ENCODE data around the gene HTR3B.

The HTR3B gene

DNA sequence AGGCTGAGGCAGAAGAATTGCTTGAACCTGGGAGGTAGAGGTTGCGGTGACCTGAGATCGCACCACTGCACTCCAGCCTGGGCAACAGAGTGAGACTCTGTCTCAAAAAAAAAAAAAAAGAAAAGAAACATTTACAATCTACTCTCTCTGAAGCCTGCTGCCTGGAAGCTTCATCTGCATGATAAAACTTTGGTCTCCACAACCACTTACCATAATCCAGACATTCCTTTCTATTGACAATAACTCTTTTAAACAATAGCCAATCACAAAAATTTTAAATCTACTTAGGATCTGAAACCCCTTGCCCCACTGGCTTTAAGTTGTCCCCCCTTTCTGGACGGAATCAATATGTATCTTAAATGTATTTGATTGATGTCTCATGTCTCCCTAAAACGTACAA, 45.3 kb downstream of the HTR3B start:
- no peak for DNase-seq

DNA sequence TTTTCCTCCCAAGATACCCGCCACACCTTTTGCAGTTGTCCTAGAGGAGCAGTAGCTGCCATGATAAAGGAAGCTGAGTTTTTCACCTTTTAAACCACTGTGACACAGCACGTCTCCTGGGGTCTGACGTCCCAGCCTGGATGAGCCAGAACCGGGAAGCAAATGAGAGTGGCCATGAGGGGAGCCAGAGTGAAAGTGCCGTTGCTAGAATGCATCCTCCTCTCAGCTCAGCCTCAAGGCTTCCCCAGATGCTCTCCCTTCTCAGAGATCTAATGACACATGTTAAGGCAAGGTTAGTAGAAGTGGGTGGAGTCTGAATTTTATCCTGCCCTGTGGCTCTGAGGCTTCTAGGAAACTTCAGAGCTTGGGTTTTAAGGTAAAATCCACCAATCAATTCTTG, 46.9 kb downstream of the HTR3B start:
- DNase-seq: no peak

DNA sequence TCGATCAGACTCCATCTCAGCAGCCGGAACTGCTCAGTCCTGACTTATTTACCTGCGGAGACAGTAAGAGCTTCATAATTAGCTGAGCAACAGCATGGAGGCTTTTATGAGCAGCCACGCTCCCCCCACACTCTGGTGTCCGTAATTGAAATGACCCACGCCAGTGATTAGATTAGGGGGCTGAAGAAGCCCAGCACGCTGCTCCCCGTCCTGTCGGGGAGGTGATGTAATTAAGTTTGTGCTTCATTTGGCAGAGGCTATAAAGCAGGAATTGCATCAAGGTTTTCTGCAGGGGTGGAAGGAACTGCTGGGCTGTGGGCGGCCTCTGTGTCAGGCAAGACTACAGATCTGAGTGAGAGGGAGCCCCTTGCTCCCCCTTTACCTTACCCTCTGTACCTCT, 47.5 kb downstream of the HTR3B start:
- DNase-seq: no peak

DNA sequence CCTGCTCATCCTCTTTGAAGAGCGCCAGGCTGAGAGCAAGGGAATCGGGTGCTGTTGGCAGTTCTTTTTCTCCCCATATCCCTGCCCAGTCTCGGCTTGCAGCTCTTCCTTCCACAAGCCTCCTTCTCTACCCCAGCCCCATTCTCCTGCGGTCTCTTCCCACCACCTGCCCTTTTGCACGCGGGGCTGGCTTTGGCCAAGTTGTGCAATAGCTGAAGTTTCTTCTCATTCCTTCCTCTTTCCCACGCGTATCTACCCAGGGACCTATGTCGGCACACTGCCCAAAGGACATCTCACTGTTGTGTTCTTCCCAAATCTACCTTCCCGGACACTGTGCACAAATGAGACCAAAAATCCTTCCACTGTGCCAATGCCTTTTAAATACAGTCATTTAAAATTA, 48.0 kb downstream of the HTR3B start:
- DNase-seq: no peak

DNA sequence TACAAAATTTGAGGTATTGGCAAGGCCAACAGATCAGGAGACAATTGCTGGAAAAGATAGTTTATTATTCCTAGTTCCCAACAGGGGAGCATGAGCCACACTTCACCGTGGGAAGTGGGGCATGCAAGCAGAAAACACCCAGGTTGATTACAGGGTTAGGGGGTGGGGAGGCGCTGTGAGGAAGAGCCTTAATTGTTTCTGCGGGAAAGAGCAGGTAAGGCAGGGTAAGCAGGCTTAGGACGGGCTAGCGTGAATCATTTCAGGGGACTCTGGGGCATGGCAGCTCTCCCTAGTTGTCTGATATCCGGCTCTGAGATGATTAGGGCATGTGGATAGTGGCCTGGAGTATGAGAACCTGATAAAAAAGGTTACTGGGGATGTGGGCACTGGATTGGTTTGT, 49.6 kb downstream of the HTR3B start:
- no peak for DNase-seq

DNA sequence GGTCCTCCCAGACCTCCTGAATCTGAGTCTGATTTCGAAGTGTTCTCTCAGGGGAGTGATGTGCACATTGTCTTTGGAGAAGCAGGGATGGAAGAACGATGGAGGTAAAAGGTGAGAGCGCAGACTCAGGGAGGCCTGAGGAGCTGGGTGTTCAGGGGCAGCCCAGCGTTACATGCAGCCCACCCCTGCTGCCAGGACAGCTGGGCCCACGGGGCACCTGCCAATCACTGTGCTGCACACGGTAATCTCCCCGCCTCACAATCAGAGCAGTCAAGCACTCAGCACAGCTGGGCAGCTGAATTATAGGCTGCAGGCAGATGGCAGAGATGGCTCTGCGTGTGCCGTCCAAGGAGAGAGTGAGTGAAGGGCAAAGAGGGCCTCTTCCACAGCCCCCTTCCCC, 52.4 kb downstream of the HTR3B start:
- DNase-seq: no peak

DNA sequence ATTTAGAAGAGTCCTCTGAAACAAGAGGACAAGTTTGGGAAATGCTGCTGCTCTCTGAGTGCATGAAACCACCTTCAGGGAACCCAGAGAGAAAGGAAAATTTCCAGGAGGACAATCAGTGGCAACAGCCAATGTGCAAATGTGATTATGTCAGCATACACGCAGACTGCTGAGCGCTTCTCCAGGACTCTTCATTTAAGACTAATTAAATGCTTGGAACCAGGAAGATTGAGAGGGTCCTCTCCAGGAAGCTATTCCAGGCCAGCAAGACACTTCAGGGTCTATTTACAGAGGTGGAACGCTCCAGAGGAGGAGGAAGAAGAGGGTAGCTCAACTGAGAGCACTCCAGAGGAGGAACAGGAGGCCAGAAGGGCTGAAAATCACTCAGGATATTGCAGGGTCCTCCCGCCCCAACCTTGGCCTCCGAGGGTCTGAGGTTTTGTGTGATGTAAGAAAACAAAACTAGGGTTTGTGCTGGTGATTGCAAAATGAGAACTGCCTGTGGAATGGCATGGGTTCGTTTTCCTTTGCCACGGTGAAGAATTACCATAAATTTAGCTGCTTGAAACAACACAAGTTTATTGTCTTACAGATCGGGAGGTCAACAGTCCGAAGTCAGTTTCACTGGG, 56.2 kb downstream of the HTR3B start:
- DNase-seq: no peak

DNA sequence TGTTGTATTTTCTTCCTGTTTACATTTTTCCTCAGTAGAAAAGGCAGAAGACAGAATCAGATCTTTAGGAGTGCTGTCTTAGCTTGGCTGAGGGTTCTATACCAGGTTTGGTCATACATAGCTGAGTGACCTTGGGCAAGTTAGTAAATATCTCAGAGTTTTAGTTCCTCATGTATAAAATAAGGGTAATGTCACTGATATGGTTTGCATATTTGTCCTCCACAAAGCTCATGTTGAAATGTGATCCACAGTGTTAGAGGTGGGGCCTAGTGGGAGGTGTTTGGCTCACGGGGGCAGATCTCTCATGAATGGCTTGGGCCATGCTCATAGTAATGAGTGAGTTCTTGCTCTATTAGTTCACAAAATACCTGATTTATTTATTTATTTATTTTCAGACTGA, 62.8 kb downstream of the HTR3B start:
- no peak for DNase-seq

DNA sequence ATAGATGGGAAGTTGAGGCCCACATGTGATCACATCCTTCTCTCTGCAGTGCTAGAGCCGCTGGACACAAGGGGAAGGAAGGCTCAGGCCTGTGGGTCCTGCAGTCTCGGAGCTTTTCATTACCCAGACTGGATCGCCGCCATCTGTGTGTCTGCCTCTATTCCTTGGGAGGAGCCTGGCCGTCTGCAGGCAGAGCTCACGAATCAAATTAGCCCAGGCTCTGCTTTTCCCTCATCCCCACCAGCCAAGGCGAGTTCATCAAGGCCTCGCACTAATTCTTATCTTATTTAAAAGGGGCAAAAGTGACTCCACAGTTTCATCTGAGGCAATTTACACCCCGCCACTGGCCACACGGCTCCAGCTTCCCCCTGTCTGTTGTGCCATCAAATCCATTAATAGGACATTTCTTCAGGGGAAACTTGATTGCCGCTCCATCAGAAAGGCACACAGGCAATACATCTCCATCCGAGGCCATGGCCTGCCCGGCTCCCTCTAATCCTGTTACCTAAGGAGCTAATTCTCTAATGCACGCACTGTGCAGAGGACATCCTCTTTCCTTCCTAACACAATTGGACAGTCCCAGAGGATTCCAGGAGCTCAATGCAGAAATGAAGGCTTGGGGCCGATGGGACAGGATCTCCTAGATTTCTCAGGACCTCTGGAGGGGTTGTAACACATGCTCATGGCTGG, 67.1 kb downstream of the HTR3B start:
- no peak for DNase-seq

DNA sequence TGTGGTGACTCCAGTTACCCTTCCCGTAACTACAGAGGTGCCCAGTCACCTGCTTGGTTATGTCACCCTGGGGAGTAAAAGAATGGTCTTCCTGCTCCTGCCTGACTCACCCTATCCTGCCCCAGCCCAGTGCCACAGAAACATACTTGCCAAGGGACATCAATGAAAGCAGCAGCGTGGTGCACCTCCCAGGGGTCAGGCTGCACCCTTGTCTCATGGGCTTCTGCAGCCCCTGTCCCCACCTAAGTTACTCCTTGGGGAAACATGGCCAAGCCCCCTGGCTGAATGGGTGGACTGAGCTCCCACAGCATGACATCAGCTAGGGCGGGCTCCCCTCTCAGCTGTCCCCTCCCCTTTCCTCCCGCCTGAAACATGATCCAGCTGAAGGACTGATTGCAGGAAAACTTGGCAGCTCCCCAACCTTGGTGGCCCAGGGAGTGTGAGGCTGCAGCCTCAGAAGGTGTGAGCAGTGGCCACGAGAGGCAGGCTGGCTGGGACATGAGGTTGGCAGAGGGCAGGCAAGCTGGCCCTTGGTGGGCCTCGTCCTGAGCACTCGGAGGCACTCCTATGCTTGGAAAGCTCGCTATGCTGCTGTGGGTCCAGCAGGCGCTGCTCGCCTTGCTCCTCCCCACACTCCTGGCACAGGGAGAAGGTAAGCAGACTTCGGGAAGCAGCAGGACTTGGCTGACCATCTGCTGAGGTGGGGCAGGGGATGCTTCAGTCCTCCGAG, 70.3 kb downstream of the HTR3B start, which contains the start of gene HTR3A:
Gene HTR3A (plus strand): TSS at position 368 of the 730 bp plus-strand sequence. CDS start 218 bp downstream, at position 586.
- no peak for DNase-seq

DNA sequence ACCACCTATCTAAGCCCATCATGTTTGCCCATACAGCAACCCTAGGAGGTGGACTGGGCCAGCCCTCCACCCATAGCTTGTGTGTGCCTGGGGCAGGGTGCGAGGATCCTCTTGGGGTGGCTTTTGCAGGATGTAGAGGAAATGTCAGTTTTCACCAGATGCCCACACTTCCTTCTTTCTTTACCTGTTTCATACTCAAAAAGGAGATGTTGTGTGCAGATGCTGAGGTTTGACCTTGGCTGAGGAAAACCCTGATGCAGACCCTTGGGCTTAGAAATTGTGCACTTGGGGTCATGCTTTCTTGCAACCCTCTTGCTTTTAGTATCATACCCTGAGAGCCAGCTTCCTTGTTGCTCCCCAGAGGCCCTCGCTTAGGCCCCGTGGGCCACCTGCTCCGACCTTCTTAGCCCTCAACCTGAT, 72.5 kb downstream of the HTR3B start:
- DNase-seq: no peak

DNA sequence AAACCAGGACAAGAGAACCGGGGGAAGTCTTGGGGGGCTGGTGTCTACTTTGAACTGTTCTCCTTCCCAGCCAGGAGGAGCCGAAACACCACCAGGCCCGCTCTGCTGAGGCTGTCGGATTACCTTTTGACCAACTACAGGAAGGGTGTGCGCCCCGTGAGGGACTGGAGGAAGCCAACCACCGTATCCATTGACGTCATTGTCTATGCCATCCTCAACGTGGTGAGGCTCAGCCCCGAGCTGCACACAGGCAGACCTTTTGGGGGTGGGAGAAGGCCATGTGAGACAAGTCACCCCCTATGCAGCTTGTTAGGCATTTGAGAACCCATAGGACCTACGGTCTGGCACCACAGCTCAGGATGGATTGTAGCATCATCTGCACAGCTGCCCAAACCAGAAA, 73.1 kb downstream of the HTR3B start:
- DNase-seq: no peak

DNA sequence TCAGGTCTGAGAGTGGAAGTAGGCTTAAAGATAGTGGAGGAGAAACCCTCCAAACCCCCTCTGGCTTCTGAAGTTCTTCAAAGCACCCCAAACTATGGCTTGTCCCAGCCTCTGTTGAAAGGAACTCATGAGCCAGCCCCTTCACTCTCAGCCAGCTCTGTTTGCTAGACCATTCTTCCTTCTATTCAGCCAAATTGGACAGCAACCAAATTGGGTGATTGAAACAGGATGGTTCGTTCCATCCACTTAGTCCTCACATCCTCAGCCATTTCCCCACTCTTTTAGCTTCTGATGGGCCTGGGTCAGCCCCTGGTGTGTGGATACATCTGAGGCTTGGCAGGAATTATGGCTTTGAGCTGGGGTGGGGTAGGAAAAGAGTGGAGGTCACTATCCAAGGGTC, 74.8 kb downstream of the HTR3B start:
- no peak for DNase-seq

DNA sequence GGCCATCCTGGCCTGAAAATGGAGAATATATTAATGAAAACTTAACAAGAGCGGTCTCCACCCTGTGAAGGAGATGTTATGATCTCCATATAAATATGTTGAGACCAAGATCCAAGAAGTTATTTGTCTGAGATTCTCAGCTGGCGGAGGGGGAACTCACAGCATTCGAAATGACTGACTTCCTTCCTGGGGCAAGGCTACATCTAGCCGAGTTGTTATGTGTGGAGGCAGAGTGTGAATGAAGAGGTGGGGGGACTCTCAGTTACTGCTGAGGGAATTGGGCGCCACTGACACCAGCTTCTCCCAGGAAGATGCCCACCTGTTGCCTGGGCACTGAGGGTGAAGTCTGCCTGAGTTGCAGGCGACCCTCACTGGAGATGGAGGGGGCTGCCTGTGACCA, 76.2 kb downstream of the HTR3B start:
- DNase-seq: no peak

DNA sequence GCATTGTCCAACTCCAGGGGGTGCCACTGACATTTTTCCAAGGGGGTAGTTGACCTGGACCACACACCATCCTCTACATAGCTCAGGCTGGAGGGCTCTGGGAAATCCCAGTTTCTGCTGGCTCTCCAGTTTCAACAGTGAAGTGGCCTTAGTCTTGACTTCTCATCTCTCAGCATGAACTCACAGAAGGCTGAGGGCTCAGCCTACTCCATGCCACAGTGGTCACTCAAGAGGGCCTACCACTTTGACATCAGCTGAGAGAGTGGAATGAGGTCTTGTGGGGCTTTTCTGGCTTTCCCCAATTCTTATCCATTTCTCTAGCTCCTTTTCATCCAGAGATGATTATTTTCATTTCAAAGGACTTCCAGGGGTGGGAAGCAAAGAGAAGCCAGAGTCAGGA, 77.7 kb downstream of the HTR3B start:
- DNase-seq: no peak

DNA sequence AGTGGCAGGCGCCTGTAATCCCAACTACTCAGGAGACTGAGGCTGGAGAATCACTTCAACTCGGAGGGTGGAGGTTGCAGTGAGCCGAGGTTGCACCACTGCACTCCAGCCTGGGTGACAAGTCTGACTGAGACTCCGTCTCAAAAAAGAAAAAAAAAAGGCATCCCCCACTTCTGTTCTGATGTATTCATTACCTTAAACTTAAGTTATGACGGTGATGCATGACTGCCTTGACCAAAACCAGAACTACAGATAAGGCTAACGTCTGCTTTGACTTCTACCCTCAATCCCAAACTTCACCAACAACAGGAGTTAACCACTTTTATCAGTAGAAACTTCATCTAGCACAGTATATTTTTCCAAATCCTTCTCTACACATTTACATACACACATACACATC, 80.2 kb downstream of the HTR3B start:
- DNase-seq: no peak

DNA sequence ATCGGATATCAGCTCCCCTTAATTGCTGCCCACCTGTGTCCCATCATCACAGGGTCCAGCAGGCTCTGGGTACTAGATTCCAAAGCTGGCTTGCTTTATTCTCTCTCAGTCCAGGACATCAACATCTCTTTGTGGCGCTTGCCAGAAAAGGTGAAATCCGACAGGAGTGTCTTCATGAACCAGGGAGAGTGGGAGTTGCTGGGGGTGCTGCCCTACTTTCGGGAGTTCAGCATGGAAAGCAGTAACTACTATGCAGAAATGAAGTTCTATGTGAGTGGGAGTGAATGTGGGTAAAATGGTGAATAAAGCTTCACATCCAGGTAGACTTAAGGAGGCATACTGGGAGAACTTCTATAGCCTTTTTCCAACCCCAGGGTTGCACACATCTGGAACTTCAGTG, 81.3 kb downstream of the HTR3B start:
- DNase-seq: no peak

DNA sequence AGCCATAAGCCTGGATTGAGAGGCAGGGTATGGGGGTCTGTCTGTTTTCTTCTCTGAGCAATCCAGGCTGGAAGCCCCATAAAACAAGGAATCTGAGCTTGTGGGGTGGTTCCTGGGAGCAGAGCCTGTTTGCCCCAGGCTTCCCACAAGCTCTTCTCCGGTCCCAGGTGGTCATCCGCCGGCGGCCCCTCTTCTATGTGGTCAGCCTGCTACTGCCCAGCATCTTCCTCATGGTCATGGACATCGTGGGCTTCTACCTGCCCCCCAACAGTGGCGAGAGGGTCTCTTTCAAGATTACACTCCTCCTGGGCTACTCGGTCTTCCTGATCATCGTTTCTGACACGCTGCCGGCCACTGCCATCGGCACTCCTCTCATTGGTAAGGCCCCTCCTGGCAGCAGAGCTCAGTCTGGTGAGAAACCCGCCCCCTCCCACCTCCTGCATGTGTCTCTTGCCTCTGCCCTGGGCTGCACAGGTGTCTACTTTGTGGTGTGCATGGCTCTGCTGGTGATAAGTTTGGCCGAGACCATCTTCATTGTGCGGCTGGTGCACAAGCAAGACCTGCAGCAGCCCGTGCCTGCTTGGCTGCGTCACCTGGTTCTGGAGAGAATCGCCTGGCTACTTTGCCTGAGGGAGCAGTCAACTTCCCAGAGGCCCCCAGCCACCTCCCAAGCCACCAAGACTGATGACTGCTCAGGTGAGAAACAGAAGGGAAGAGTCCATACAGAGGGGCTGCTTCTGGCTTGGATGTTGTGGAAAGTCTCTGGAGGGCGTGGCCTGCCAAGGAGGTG, 82.0 kb downstream of the HTR3B start:
- DNase-seq: no peak

DNA sequence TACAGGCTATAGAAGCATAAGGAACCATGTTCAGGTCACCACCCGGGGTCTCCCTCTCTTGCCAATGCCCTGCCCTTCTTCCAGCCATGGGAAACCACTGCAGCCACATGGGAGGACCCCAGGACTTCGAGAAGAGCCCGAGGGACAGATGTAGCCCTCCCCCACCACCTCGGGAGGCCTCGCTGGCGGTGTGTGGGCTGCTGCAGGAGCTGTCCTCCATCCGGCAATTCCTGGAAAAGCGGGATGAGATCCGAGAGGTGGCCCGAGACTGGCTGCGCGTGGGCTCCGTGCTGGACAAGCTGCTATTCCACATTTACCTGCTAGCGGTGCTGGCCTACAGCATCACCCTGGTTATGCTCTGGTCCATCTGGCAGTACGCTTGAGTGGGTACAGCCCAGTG, 84.8 kb downstream of the HTR3B start:
- no peak for DNase-seq

DNA sequence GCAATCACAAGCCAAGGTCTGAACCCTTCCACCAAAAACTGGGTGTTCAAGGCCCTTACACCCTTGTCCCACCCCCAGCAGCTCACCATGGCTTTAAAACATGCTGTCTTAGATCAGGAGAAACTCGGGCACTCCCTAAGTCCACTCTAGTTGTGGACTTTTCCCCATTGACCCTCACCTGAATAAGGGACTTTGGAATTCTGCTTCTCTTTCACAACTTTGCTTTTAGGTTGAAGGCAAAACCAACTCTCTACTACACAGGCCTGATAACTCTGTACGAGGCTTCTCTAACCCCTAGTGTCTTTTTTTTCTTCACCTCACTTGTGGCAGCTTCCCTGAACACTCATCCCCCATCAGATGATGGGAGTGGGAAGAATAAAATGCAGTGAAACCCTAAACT, 85.3 kb downstream of the HTR3B start:
- DNase-seq: no peak

DNA sequence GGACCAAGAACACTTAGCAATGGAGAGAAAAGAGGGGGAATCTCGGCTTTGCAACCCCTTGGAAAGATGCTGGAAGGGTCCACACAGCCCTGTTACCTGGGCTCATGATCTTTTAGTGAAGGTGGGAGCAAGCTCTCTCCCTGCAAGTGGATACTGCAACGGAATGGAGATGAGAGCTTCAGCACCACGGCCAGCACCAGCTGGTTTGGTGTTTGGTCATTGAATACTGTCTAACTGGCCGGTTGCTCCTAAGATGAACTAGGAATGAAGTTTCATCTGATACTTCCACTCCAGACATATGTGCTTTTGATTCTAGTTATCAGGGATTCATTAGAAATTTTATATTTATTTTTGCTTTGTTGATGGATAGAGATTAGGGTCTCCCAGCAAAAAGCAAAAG, 86.6 kb downstream of the HTR3B start:
- DNase-seq: peak; percentile 11

DNA sequence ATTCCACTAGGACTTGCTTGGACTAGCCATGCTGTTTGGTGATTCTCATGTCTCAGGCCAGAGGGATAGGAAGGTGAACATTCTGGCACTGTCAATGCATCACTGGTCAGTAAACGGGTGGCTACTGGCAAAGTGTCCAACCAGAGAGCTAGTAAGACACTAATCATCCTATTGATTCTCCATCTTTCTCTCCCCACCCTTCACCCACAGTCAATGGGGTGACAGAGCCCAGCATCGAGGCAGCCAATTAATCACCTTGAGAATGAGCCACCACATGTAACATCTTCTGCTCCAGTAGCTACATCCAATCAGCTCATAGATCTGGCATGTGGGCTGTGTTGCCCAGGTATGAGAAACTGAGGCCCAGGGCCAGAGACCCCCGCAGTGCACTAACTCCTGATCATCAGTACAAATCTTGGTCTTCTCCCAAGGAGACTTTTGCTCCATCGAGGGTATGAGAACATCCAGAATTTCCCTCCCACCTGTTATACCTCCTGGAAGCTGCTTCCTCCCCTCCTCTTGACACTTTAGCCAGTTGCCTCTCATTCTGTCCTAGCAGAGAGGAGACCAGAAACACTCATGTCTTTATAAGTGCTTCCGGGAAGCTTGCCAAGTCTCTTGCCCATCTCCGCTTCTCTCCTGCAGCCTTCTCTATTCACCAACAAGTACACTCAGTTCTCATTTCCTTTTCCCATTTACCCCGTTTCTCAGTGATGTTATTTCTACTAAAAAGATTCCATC, 87.3 kb downstream of the HTR3B start:
- no peak for DNase-seq
